Liver (tissue), 9 donors: ENCODE data around the gene PPIE. TPM values are rescaled to one million over a fixed set of nuclear protein-coding genes. Genes with fewer than 3 reads are reported as not detected.

Experiments used
- DNase-seq: peaks from one replicate; pipeline ENCODE4 v3.0.0-alpha.2; 2017; ENCODE audit warnings: low spot score
- H3K27ac ChIP-seq, 2 donors: one replicate each; pipeline ENCODE4 v1.7.0; 2013; ENCODE audit warnings: inconsistent platforms in 2 of 2, low read length in 2 of 2, control low read depth in 1 of 2, low read depth in 1 of 2, mild to moderate bottlenecking in 1 of 2
- H3K27me3 ChIP-seq, 4 donors: one replicate each; pipeline versions ENCODE4 v1.6.1 to v1.7.0; 2013; ENCODE audit warnings: low read length in 3 of 4, inconsistent platforms in 1 of 4, mild to moderate bottlenecking in 1 of 4, moderate library complexity in 1 of 4; ENCODE audit not compliant: control insufficient read depth in 4 of 4, insufficient read depth in 4 of 4
- H3K36me3 ChIP-seq, 4 donors: one replicate each; pipeline versions ENCODE4 v1.6.1 to v1.7.0; 2013; ENCODE audit warnings: low read length in 3 of 4, mild to moderate bottlenecking in 3 of 4, low read depth in 1 of 4, moderate library complexity in 1 of 4; ENCODE audit not compliant: control insufficient read depth in 4 of 4, insufficient read depth in 3 of 4
- H3K4me1 ChIP-seq, 4 donors: one replicate each; pipeline versions ENCODE4 v1.6.1 to v1.7.0; 2013; ENCODE audit warnings: low read length in 3 of 4, mild to moderate bottlenecking in 3 of 4, moderate library complexity in 1 of 4; ENCODE audit not compliant: control insufficient read depth in 4 of 4, insufficient read depth in 4 of 4
- H3K4me3 ChIP-seq, 3 donors: one replicate each; pipeline versions ENCODE4 v1.6.1 to v1.7.0; 2013; ENCODE audit warnings: low read length in 3 of 3, control low read depth in 1 of 3, low read depth in 1 of 3, mild to moderate bottlenecking in 1 of 3
- H3K9ac ChIP-seq, 2 donors: one replicate each; pipeline ENCODE4 v1.7.0; 2013; ENCODE audit warnings: low read length in 2 of 2, mild to moderate bottlenecking in 2 of 2, moderate library complexity in 2 of 2, control low read depth in 1 of 2, low read depth in 1 of 2
- H3K9me3 ChIP-seq, 4 donors: one replicate each; pipeline versions ENCODE4 v1.6.1 to v1.7.0; 2013; ENCODE audit warnings: low read length in 3 of 4; ENCODE audit not compliant: control insufficient read depth in 4 of 4
- CTCF ChIP-seq: fragments of 150-350 bp; IDR thresholded peaks from 2 replicates; pipeline ENCODE4 v1.5.1; 2017; ENCODE audit warnings: improper control_type of control experiment, low read depth, low read length; ENCODE audit not compliant: missing input control
- EGR1 ChIP-seq, 2 donors: IDR thresholded peaks; 2 replicates each; pipeline ENCODE4 v1.6.1; 2016 to 2018; ENCODE audit warnings: antibody characterized with exemption in 2 of 2, low read depth in 2 of 2
- FOXA1 ChIP-seq: IDR thresholded peaks from 2 replicates; pipeline ENCODE4 v1.6.1; 2016; ENCODE audit warnings: antibody characterized with exemption
- FOXA2 ChIP-seq: IDR thresholded peaks from 2 replicates; pipeline ENCODE4 v1.6.1; 2016; ENCODE audit warnings: antibody characterized with exemption
- GABPA ChIP-seq, 2 donors: IDR thresholded peaks in 1 of 2; conservative IDR thresholded peaks in 1 of 2; 2 replicates each; pipeline ENCODE4 v1.6.1; 2016; ENCODE audit warnings: antibody characterized with exemption in 2 of 2, mild to moderate bottlenecking in 1 of 2, moderate library complexity in 1 of 2
- HNF4A ChIP-seq, 2 donors: conservative IDR thresholded peaks; 2 replicates each; pipeline ENCODE4 v1.6.1; 2016; ENCODE audit warnings: antibody characterized with exemption in 2 of 2, mild to moderate bottlenecking in 2 of 2
- HNF4G ChIP-seq: IDR thresholded peaks from 2 replicates; pipeline ENCODE4 v1.6.1; 2016; ENCODE audit warnings: antibody characterized with exemption
- JUND ChIP-seq, 2 donors: IDR thresholded peaks; 2 replicates each; pipeline ENCODE4 v1.6.1; 2016; ENCODE audit warnings: antibody characterized with exemption in 2 of 2
- RAD21 ChIP-seq, 2 donors: IDR thresholded peaks; 2 replicates each; pipeline ENCODE4 v1.6.1; 2016; ENCODE audit warnings: antibody characterized with exemption in 2 of 2, mild to moderate bottlenecking in 2 of 2
- RXRA ChIP-seq, 2 donors: IDR thresholded peaks; 2 replicates each; pipeline ENCODE4 v1.6.1; 2017 to 2018; ENCODE audit warnings: antibody characterized with exemption in 2 of 2, mild to moderate bottlenecking in 1 of 2
- SP1 ChIP-seq: IDR thresholded peaks from 2 replicates; pipeline ENCODE4 v1.6.1; 2018; ENCODE audit warnings: antibody characterized with exemption, mild to moderate bottlenecking
- TAF1 ChIP-seq: conservative IDR thresholded peaks from 2 replicates; pipeline ENCODE4 v1.6.1; 2016; ENCODE audit warnings: antibody characterized with exemption, mild to moderate bottlenecking
- YY1 ChIP-seq: IDR thresholded peaks from 2 replicates; pipeline ENCODE4 v1.6.1; 2016; ENCODE audit warnings: antibody characterized with exemption, mild to moderate bottlenecking
- ZBTB33 ChIP-seq: IDR thresholded peaks from 2 replicates; pipeline ENCODE4 v1.6.1; 2016; ENCODE audit warnings: antibody characterized with exemption
- WGBS: extraction: QIAGEN DNeasy Blood & Tissue Kit; methylation state at CpG from one replicate; pipeline ENCODE4 v1.1.7; 2013; 5-methylcytosine and 5-hydroxymethylcytosine counted together
- polyA plus RNA-seq, 2 donors: library from polyadenylated mRNA; stranded (reverse) in 1 of 2; unstranded in 1 of 2; fragments of 200-250 nt in 1 of 2; fragments of >200 nt in 1 of 2; fragmentation: Nextera tagmentation in 1 of 2; extraction: Ambion mirVana in 1 of 2; gene quantifications; one replicate each; pipeline versions ENCODE4 v1.2.1 to v1.2.3, GENCODE V29; 2013 to 2015
- total RNA-seq, 2 donors: library from RNA; depleted of rRNA; stranded (reverse); fragments of >200 nt; gene quantifications; one replicate each; pipeline ENCODE4 v1.2.3, GENCODE V29; 2014
- TF ChIP-seq, protein P1 (sequence below): IDR thresholded peaks from 2 replicates; pipeline ENCODE4 v1.6.1; 2016; ENCODE audit warnings: antibody characterized with exemption
- TF ChIP-seq, protein P2 (sequence below): IDR thresholded peaks from 2 replicates; pipeline ENCODE4 v1.6.1; 2016; ENCODE audit warnings: antibody characterized with exemption, mild to moderate bottlenecking
- TF ChIP-seq, protein P3 (sequence below): IDR thresholded peaks from 2 replicates; pipeline ENCODE4 v1.6.1; 2016; ENCODE audit warnings: antibody characterized with exemption
- donor health status: healthy.
- donor health status: healthy.
- donor health status: healthy.
- donor health status: healthy.
- donor health status: healthy.

Gene PPIE
- total and polyA plus RNA-seq, 4 donors: 15.5 to 23.6 (median 19.2) TPM

DNA sequence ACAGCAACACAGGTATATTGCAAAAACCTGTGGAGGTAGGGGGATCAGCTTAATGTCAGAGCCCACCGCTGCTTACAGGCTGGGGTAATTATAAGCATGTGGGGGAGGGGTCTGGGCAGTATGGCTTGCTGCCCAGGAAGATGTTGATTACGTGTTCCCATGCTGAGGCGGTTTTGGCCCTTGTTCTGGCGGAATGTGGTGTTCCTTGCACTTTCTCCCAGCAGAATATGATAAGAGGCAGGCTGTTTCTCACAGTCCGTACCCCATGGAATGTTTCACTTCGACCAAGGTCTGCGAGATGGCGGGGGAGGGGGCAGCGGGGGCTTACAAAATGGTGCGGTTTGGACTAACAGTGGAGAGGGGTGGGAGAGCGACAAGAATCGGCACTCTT lies 37.6 kb upstream of the PPIE start:
- Histone ChIP-seq H3K4me3 (no peak overlapping the region), H3K9ac (no peak overlapping the region), H3K4me1 (peaks cover 0 to 5% (median 0%) of the 10 kb centered on the region in 4 donors), H3K27ac (no peak overlapping the region), H3K9me3 (no peaks in the 10 kb centered on the region), H3K27me3 (no peaks in the 10 kb centered on the region), H3K36me3 (no peaks in the 10 kb centered on the region)
- TF ChIP-seq EGR1 (IDR thresholded peaks at IDR 0.05; ENCODE audit: low read depth in 2 of 2): no peak
- TF ChIP-seq, protein P1, sequence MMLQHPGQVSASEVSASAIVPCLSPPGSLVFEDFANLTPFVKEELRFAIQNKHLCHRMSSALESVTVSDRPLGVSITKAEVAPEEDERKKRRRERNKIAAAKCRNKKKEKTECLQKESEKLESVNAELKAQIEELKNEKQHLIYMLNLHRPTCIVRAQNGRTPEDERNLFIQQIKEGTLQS: no peak
- no peak for TF ChIP-seq YY1
- TF ChIP-seq CTCF: no peak
- TF ChIP-seq, protein P2, sequence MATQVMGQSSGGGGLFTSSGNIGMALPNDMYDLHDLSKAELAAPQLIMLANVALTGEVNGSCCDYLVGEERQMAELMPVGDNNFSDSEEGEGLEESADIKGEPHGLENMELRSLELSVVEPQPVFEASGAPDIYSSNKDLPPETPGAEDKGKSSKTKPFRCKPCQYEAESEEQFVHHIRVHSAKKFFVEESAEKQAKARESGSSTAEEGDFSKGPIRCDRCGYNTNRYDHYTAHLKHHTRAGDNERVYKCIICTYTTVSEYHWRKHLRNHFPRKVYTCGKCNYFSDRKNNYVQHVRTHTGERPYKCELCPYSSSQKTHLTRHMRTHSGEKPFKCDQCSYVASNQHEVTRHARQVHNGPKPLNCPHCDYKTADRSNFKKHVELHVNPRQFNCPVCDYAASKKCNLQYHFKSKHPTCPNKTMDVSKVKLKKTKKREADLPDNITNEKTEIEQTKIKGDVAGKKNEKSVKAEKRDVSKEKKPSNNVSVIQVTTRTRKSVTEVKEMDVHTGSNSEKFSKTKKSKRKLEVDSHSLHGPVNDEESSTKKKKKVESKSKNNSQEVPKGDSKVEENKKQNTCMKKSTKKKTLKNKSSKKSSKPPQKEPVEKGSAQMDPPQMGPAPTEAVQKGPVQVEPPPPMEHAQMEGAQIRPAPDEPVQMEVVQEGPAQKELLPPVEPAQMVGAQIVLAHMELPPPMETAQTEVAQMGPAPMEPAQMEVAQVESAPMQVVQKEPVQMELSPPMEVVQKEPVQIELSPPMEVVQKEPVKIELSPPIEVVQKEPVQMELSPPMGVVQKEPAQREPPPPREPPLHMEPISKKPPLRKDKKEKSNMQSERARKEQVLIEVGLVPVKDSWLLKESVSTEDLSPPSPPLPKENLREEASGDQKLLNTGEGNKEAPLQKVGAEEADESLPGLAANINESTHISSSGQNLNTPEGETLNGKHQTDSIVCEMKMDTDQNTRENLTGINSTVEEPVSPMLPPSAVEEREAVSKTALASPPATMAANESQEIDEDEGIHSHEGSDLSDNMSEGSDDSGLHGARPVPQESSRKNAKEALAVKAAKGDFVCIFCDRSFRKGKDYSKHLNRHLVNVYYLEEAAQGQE: no peak
- no peak for TF ChIP-seq TAF1
- TF ChIP-seq FOXA1: no peak
- TF ChIP-seq RXRA (IDR thresholded peaks at IDR 0.05): no peak
- TF ChIP-seq, protein P3, sequence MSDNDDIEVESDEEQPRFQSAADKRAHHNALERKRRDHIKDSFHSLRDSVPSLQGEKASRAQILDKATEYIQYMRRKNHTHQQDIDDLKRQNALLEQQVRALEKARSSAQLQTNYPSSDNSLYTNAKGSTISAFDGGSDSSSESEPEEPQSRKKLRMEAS: no peak
- no peak for TF ChIP-seq SP1
- no peak for TF ChIP-seq JUND (IDR thresholded peaks at IDR 0.05)
- WGBS: 22% methylated on average over 12 of the region's 12 CpGs
- DNase-seq: no peak

DNA sequence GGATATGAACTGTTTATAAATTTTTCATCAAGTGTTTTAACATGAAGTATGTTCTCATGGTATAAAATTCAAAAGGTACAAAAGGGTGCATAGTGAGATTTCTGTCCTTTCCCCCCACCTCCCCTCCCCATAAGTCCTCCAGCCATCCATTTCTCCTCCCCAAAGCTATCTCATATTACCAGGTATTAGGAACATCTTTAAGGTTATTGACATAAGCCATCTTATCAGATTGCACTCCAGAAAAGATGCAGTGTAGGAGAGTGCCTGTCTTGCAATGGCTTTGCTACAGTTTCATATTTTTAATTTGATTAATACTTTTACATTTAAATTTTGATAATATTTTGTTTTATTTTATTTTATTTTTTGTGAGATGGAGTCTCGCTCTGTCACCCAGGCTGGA lies 33.9 kb upstream of the PPIE start:
- TF ChIP-seq RXRA (IDR thresholded peaks at IDR 0.05) (no peak), EGR1 (IDR thresholded peaks at IDR 0.05; ENCODE audit: low read depth in 2 of 2) (no peak), FOXA1 (no peak), JUND (IDR thresholded peaks at IDR 0.05) (no peak)
- Histone ChIP-seq H3K9ac (no peak overlapping the region), H3K9me3 (no peaks in the 10 kb centered on the region), H3K36me3 (no peaks in the 10 kb centered on the region), H3K4me3 (no peak overlapping the region), H3K27me3 (no peaks in the 10 kb centered on the region), H3K4me1 (peaks cover 0 to 5% (median 0%) of the 10 kb centered on the region in 4 donors), H3K27ac (no peak overlapping the region)
- WGBS: 100% methylated on average over 1 of the region's 1 CpG
- DNase-seq: no peak

GRCh38 chr1:39707506-39707905 lies 31.2 kb upstream of the PPIE start:
- Histone ChIP-seq H3K9me3 (no peaks in the 10 kb centered on the region), H3K4me3 (no peak overlapping the region), H3K27ac (no peak overlapping the region), H3K4me1 (no peaks in the 10 kb centered on the region), H3K27me3 (no peaks in the 10 kb centered on the region), H3K36me3 (no peaks in the 10 kb centered on the region), H3K9ac (no peak overlapping the region)
- no peak for DNase-seq
- WGBS: 95% methylated on average over 4 of the region's 4 CpGs
- no peak for TF ChIP-seq RAD21 (IDR thresholded peaks at IDR 0.05)
- no peak for TF ChIP-seq FOXA1
- TF ChIP-seq CTCF: no peak
- TF ChIP-seq HNF4A (conservative IDR thresholded peaks at IDR 0.05): no peak
- TF ChIP-seq EGR1 (IDR thresholded peaks at IDR 0.05; ENCODE audit: low read depth in 2 of 2): no peak
- no peak for TF ChIP-seq HNF4G
- no peak for TF ChIP-seq FOXA2
- TF ChIP-seq ZBTB33: no peak
- TF ChIP-seq GABPA (IDR thresholded peaks at IDR 0.05 in 1 of 2, conservative IDR thresholded peaks at IDR 0.05 in 1 of 2): no peak
- no peak for TF ChIP-seq RXRA (IDR thresholded peaks at IDR 0.05)
- TF ChIP-seq, protein P3: no peak
- no peak for TF ChIP-seq JUND (IDR thresholded peaks at IDR 0.05)
